Measurements from ENCODE around the gene DNAH10.

The DNAH10 gene

GRCh38 chr12:123813349-123813748 lies 51.2 kb downstream of the DNAH10 start:
- Histone ChIP-seq H3K27ac (ENCODE audit: extremely low read depth, low read depth, low read length) (no peak overlapping the region), H3K4me3 (ENCODE audit: low read depth, low read length) (no peak overlapping the region), H3K36me3 (ENCODE audit: control insufficient read depth in 2 of 2, insufficient read depth in 1 of 2, low read length in 2 of 2) (no peaks in the 10 kb centered on the region), H3K9me3 (ENCODE audit: control insufficient read depth, insufficient read depth, low read depth, low read length) (no peaks in the 10 kb centered on the region), H3K4me1 (ENCODE audit: control insufficient read depth, insufficient read depth, low read length) (no peaks in the 10 kb centered on the region)
- ChIA-PET CTCF (interaction anchor here (0.6 to 0.7 kb wide), 2 partner anchors 17 to 363 kb away, joined by 3 to 4 read pairs; no protein-coding TSS in a partner anchor), POLR2A (no interaction called here)
- TF ChIP-seq ZBTB21 (tag by site-specific recombination; IDR thresholded peaks at IDR 0.05): peak; percentile 43
- TF ChIP-seq ZBTB6 (tag by site-specific recombination; IDR thresholded peaks at IDR 0.05): peak; percentile 75
- TF ChIP-seq ZNF292 (tag by site-specific recombination; IDR thresholded peaks at IDR 0.05; ENCODE audit: borderline replicate concordance, low read depth): no peak
- peak; percentile 70 for TF ChIP-seq SP7 (tag by site-specific recombination; IDR thresholded peaks at IDR 0.05)
- no peak for TF ChIP-seq ZNF169 (tag by site-specific recombination; IDR thresholded peaks at IDR 0.05)
- TF ChIP-seq ZNF548 (tag by site-specific recombination; IDR thresholded peaks at IDR 0.05): no peak
- TF ChIP-seq ZNF692 (tag by site-specific recombination; IDR thresholded peaks at IDR 0.05): peak; percentile 52
- no peak for TF ChIP-seq ZNF571 (tag by site-specific recombination; IDR thresholded peaks at IDR 0.05)
- TF ChIP-seq ZNF518A (tag by site-specific recombination; conservative IDR thresholded peaks at IDR 0.05; ENCODE audit: low read depth): no peak
- peak; percentile 41; the same call in 1 of the 2 replicates for TF ChIP-seq ZNF660 (tag by site-specific recombination; IDR thresholded peaks at IDR 0.05)

GRCh38 chr12:123815968-123816367 lies 53.9 kb downstream of the DNAH10 start:
- Histone ChIP-seq H3K27ac (ENCODE audit: extremely low read depth, low read depth, low read length) (no peak overlapping the region), H3K4me3 (ENCODE audit: low read depth, low read length) (no peak overlapping the region), H3K36me3 (ENCODE audit: control insufficient read depth in 2 of 2, insufficient read depth in 1 of 2, low read length in 2 of 2) (no peaks in the 10 kb centered on the region), H3K9me3 (ENCODE audit: control insufficient read depth, insufficient read depth, low read depth, low read length) (no peaks in the 10 kb centered on the region), H3K4me1 (ENCODE audit: control insufficient read depth, insufficient read depth, low read length) (no peaks in the 10 kb centered on the region)
- ChIA-PET POLR2A (no interaction called here), CTCF (interaction anchor here (0.7 kb wide), 1 partner anchor 89 kb away, joined by 5 read pairs; no protein-coding TSS in a partner anchor)
- TF ChIP-seq PRDM2 (tag by site-specific recombination; IDR thresholded peaks at IDR 0.05; ENCODE audit: borderline replicate concordance): no peak
- no peak for TF ChIP-seq ZNF391 (tag by site-specific recombination; IDR thresholded peaks at IDR 0.05; ENCODE audit: borderline replicate concordance, low read depth)
- TF ChIP-seq BCL6B (tag by site-specific recombination; IDR thresholded peaks at IDR 0.05): no peak
- no peak for TF ChIP-seq ZFP3 (tag by site-specific recombination; IDR thresholded peaks at IDR 0.05; ENCODE audit: low read depth)
- TF ChIP-seq ZNF639 (tag by site-specific recombination; IDR thresholded peaks at IDR 0.05): no peak
